Osteoblast (primary cell): ENCODE measurements around the gene AUTS2. TPM values are rescaled to one million over a fixed set of nuclear protein-coding genes. Genes with fewer than 3 reads are reported as not detected.

ENCODE experiments used
- DNase-seq: peaks from one replicate; pipeline ENCODE4 v3.0.0; 2011; ENCODE audit warnings: low spot score, mixed read lengths; ENCODE audit not compliant: insufficient read length; ENCODE audit errors: missing footprints
- H2AFZ ChIP-seq: 2 replicates; pipeline ENCODE4 v1.6.0; 2011; ENCODE audit warnings: mild to moderate bottlenecking, low read length
- H3K27ac ChIP-seq: 2 replicates; pipeline ENCODE4 v1.5.1; 2011; ENCODE audit warnings: mild to moderate bottlenecking, low read depth, low read length, moderate library complexity
- H3K27me3 ChIP-seq: 2 replicates; pipeline ENCODE4 v1.6.0; 2012; ENCODE audit warnings: mild to moderate bottlenecking, control low read depth, inconsistent platforms, low read length, moderate library complexity; ENCODE audit not compliant: insufficient read depth
- H3K36me3 ChIP-seq: 2 replicates; pipeline ENCODE4 v1.5.1; 2011; ENCODE audit warnings: mild to moderate bottlenecking, low read length, control low read depth, moderate library complexity; ENCODE audit not compliant: insufficient read depth
- H3K4me1 ChIP-seq: 2 replicates; pipeline ENCODE4 v1.5.1; 2011; ENCODE audit warnings: mild to moderate bottlenecking, low read length, control low read depth, moderate library complexity; ENCODE audit not compliant: insufficient read depth
- H3K4me2 ChIP-seq: 2 replicates; pipeline ENCODE4 v1.6.0; 2011; ENCODE audit warnings: mild to moderate bottlenecking, low read length; ENCODE audit not compliant: insufficient read depth
- H3K4me3 ChIP-seq: fragments of 200-600 bp; sonication (generic); 3 replicates; pipeline ENCODE4 v1.5.1; 2012; ENCODE audit warnings: mild to moderate bottlenecking, low read length, inconsistent platforms; ENCODE audit not compliant: insufficient read depth
- H3K79me2 ChIP-seq: 2 replicates; pipeline ENCODE4 v1.6.0; 2012; ENCODE audit warnings: mild to moderate bottlenecking, low read length, control low read depth, inconsistent platforms; ENCODE audit not compliant: insufficient read depth
- H3K9me3 ChIP-seq: 2 replicates; pipeline ENCODE4 v1.5.1; 2011; ENCODE audit warnings: low read depth, low read length, control low read depth
- H4K20me1 ChIP-seq: 2 replicates; pipeline ENCODE4 v1.6.0; 2012; ENCODE audit warnings: mild to moderate bottlenecking, low read length, control low read depth; ENCODE audit not compliant: insufficient read depth
- CTCF ChIP-seq: IDR thresholded peaks from 2 replicates; pipeline ENCODE4 v1.5.1; 2011; ENCODE audit warnings: mild to moderate bottlenecking, low read depth, low read length, moderate library complexity; ENCODE audit errors: extremely low read depth
- total RNA-seq: library from RNA; depleted of rRNA; stranded (reverse); fragments of >200 nt; gene quantifications from 2 replicates; pipeline ENCODE4 v1.2.3, GENCODE V29; 2012

Gene AUTS2
- total RNA-seq, 1 donor = 15.2 TPM

GRCh38 chr7:69657331-69657730, 59.1 kb downstream of the AUTS2 start:
- H3K27ac ChIP-seq = no peak overlapping the region
- H3K4me1 ChIP-seq = peaks cover 2% of the 10 kb centered on the region
- no peaks in the 10 kb centered on the region for H4K20me1 ChIP-seq
- H2AFZ ChIP-seq = no peak overlapping the region
- TF ChIP-seq CTCF = no peak
- H3K79me2 ChIP-seq = peaks cover 2% of the 10 kb centered on the region
- no peaks in the 10 kb centered on the region for H3K36me3 ChIP-seq
- no peaks in the 10 kb centered on the region for H3K9me3 ChIP-seq
- H3K4me2 ChIP-seq = peak overlapping the region; percentile 17
- no peaks in the 10 kb centered on the region for H3K27me3 ChIP-seq
- no peak overlapping the region for H3K4me3 ChIP-seq
- DNase-seq = no peak

GRCh38 chr7:69657985-69658384, 59.7 kb downstream of the AUTS2 start:
- TF ChIP-seq CTCF = no peak
- H4K20me1 ChIP-seq = no peaks in the 10 kb centered on the region
- H3K9me3 ChIP-seq = no peaks in the 10 kb centered on the region
- DNase-seq = no peak
- H2AFZ ChIP-seq = no peak overlapping the region
- H3K36me3 ChIP-seq = no peaks in the 10 kb centered on the region
- no peak overlapping the region for H3K4me2 ChIP-seq
- peaks cover 2% of the 10 kb centered on the region for H3K79me2 ChIP-seq
- no peak overlapping the region for H3K27ac ChIP-seq
- H3K4me3 ChIP-seq = no peak overlapping the region
- H3K4me1 ChIP-seq = peaks cover 2% of the 10 kb centered on the region
- no peaks in the 10 kb centered on the region for H3K27me3 ChIP-seq

GRCh38 chr7:69659983-69660382, 61.7 kb downstream of the AUTS2 start:
- Histone ChIP-seq H4K20me1 (no peaks in the 10 kb centered on the region), H3K36me3 (no peaks in the 10 kb centered on the region), H3K79me2 (peaks cover 2% of the 10 kb centered on the region), H3K9me3 (no peaks in the 10 kb centered on the region), H3K27ac (no peak overlapping the region), H2AFZ (no peak overlapping the region), H3K4me3 (no peak overlapping the region), H3K4me1 (peaks cover 2% of the 10 kb centered on the region), H3K27me3 (no peaks in the 10 kb centered on the region), H3K4me2 (no peak overlapping the region)
- no peak for TF ChIP-seq CTCF
- no peak for DNase-seq

- Histone ChIP-seq H3K27ac (no peak overlapping the region), H3K36me3 (no peaks in the 10 kb centered on the region), H3K79me2 (peaks cover 2% of the 10 kb centered on the region), H3K9me3 (no peaks in the 10 kb centered on the region), H3K4me1 (peaks cover 2% of the 10 kb centered on the region), H2AFZ (no peak overlapping the region), H4K20me1 (no peaks in the 10 kb centered on the region), H3K27me3 (no peaks in the 10 kb centered on the region), H3K4me2 (no peak overlapping the region), H3K4me3 (no peak overlapping the region)
- no peak for DNase-seq
- TF ChIP-seq CTCF = no peak
Observed at GRCh38 chr7:69661342-69661741, 63.1 kb downstream of the AUTS2 start.
